MM.1S (cell line): ENCODE data around the gene CDKN1B.

Experiments used
- DNase-seq: peaks from one replicate; pipeline ENCODE4 v3.0.0-alpha.2; 2015
- H2AFZ ChIP-seq: fragments of 300-600 bp; sonication (generic); 2 replicates; pipeline ENCODE4 v1.6.0; 2016; ENCODE audit warnings: antibody characterized with exemption, low read length
- H3F3A ChIP-seq: fragments of 300-600 bp; sonication (generic); 2 replicates; pipeline ENCODE4 v1.6.1; 2016; ENCODE audit warnings: mild to moderate bottlenecking, antibody characterized with exemption, low read length, moderate library complexity, mixed read lengths; ENCODE audit not compliant: insufficient read depth
- H3K27ac ChIP-seq: fragments of 300-600 bp; sonication (generic); 2 replicates; pipeline ENCODE4 v1.5.1; 2016; ENCODE audit warnings: mild to moderate bottlenecking, low read length
- H3K27me3 ChIP-seq: fragments of 300-600 bp; sonication (generic); replicated peaks from 2 replicates; pipeline ENCODE4 v1.6.0; 2016; ENCODE audit warnings: low read length; ENCODE audit not compliant: insufficient read depth
- H3K36me3 ChIP-seq: fragments of 300-600 bp; sonication (generic); replicated peaks from 2 replicates; pipeline ENCODE4 v1.6.1; 2016; ENCODE audit warnings: mild to moderate bottlenecking, low read length, mixed read lengths; ENCODE audit not compliant: insufficient read depth
- H3K4me1 ChIP-seq: fragments of 300-600 bp; sonication (generic); 2 replicates; pipeline ENCODE4 v1.6.1; 2016; ENCODE audit warnings: low read length, mixed read lengths
- H3K4me2 ChIP-seq: fragments of 300-600 bp; sonication (generic); 2 replicates; pipeline ENCODE4 v1.6.0; 2016; ENCODE audit warnings: low read depth, low read length
- H3K4me3 ChIP-seq: fragments of 300-600 bp; sonication (generic); 2 replicates; pipeline ENCODE4 v1.5.1; 2016; ENCODE audit warnings: low read length, mixed read lengths
- H3K79me2 ChIP-seq: fragments of 300-600 bp; sonication (generic); 2 replicates; pipeline ENCODE4 v1.6.1; 2016; ENCODE audit warnings: mixed run types, low read length, mixed read lengths
- H3K9ac ChIP-seq: fragments of 300-600 bp; sonication (generic); 2 replicates; pipeline ENCODE4 v1.6.1; 2016; ENCODE audit warnings: low read length, mixed read lengths
- H3K9me2 ChIP-seq: fragments of 300-600 bp; sonication (generic); replicated peaks from 2 replicates; pipeline ENCODE4 v1.6.1; 2016; ENCODE audit warnings: mild to moderate bottlenecking, low read length, mixed read lengths; ENCODE audit not compliant: insufficient read depth
- H3K9me3 ChIP-seq: fragments of 300-600 bp; sonication (generic); replicated peaks from 2 replicates; pipeline ENCODE4 v1.6.1; 2016; ENCODE audit warnings: mild to moderate bottlenecking, low read length, mixed read lengths; ENCODE audit not compliant: insufficient read depth
- H4K20me1 ChIP-seq: fragments of 300-600 bp; sonication (generic); 2 replicates; pipeline ENCODE4 v1.6.1; 2016; ENCODE audit warnings: mild to moderate bottlenecking, low read length, moderate library complexity, mixed read lengths; ENCODE audit not compliant: insufficient read depth
- CTCF ChIP-seq: fragments of 300-600 bp; sonication (generic); IDR thresholded peaks from 2 replicates; pipeline ENCODE4 v1.5.1; 2016; ENCODE audit warnings: antibody characterized with exemption, low read length, mixed read lengths
- EZH2 ChIP-seq: fragments of 300-600 bp; sonication (generic); optimal IDR thresholded peaks from 2 replicates; pipeline ENCODE3; 2017; ENCODE audit warnings: low read depth, mild to moderate bottlenecking, antibody characterized with exemption, low read length, mixed read lengths
- EZH2phosphoT487 ChIP-seq: fragments of 300-600 bp; sonication (generic); IDR thresholded peaks from 2 replicates; pipeline ENCODE4 v1.6.1; 2018; ENCODE audit warnings: antibody characterized with exemption, low read length

CDKN1B gene

GRCh38 chr12:12744546-12745305 is 27.6 kb downstream of the CDKN1B start:
- Histone ChIP-seq H3K27ac (no peak overlapping the region), H4K20me1 (no peaks in the 10 kb centered on the region), H3K36me3 (no peaks in the 10 kb centered on the region), H3K79me2 (peaks cover 87% of the 10 kb centered on the region), H3K9ac (no peak overlapping the region), H3K27me3 (no peaks in the 10 kb centered on the region), H2AFZ (no peak overlapping the region), H3F3A (no peaks in the 10 kb centered on the region), H3K4me3 (no peak overlapping the region), H3K4me2 (no peak overlapping the region), H3K9me2 (no peaks in the 10 kb centered on the region), H3K4me1 (peaks cover 18% of the 10 kb centered on the region; the same call in 1 of the 2 replicates), H3K9me3 (no peaks in the 10 kb centered on the region)
- TF ChIP-seq CTCF = no peak
- DNase-seq = no peak

GRCh38 chr12:12745576-12746211 is 28.5 kb downstream of the CDKN1B start:
- H3K4me3 ChIP-seq = no peak overlapping the region
- TF ChIP-seq EZH2 (no peak), CTCF (no peak)
- no peak overlapping the region for H3K4me2 ChIP-seq
- H3K4me1 ChIP-seq = peaks cover 14% of the 10 kb centered on the region; the same call in 1 of the 2 replicates
- no peaks in the 10 kb centered on the region for H3K9me2 ChIP-seq
- H3K9me3 ChIP-seq = no peaks in the 10 kb centered on the region
- H3K27me3 ChIP-seq = no peaks in the 10 kb centered on the region
- peaks cover 80% of the 10 kb centered on the region for H3K79me2 ChIP-seq
- no peaks in the 10 kb centered on the region for H3F3A ChIP-seq
- H3K9ac ChIP-seq = no peak overlapping the region
- no peak overlapping the region for H2AFZ ChIP-seq
- H3K27ac ChIP-seq = no peak overlapping the region
- no peaks in the 10 kb centered on the region for H4K20me1 ChIP-seq
- no peak for DNase-seq
- no peaks in the 10 kb centered on the region for H3K36me3 ChIP-seq

GRCh38 chr12:12747278-12747677 is 30.1 kb downstream of the CDKN1B start:
- H3K79me2 ChIP-seq = peaks cover 77% of the 10 kb centered on the region
- no peaks in the 10 kb centered on the region for H3K9me3 ChIP-seq
- H3K9ac ChIP-seq = no peak overlapping the region
- TF ChIP-seq EZH2phosphoT487 (no peak), EZH2 (no peak), CTCF (no peak)
- no peak for DNase-seq
- H2AFZ ChIP-seq = no peak overlapping the region
- H3K4me1 ChIP-seq = no peaks in the 10 kb centered on the region
- H3K27ac ChIP-seq = no peak overlapping the region
- H3K9me2 ChIP-seq = no peaks in the 10 kb centered on the region
- H3F3A ChIP-seq = no peaks in the 10 kb centered on the region
- no peak overlapping the region for H3K4me3 ChIP-seq
- H3K36me3 ChIP-seq = no peaks in the 10 kb centered on the region
- H3K27me3 ChIP-seq = no peaks in the 10 kb centered on the region
- H3K4me2 ChIP-seq = no peak overlapping the region
- H4K20me1 ChIP-seq = no peaks in the 10 kb centered on the region
